H1 (cell line): ENCODE measurements around the gene MT1F. TPM values are rescaled to one million over a fixed set of nuclear protein-coding genes. Genes with fewer than 3 reads are reported as not detected.

ENCODE experiments used
- CREB1 ChIP-seq: IDR thresholded peaks from 2 replicates; pipeline ENCODE4 v1.6.1; 2012; ENCODE audit warnings: inconsistent platforms
- EP300 ChIP-seq, 2 experiments: IDR thresholded peaks; 1 replicate in 1 of 2; 2 replicates in 1 of 2; pipeline ENCODE4 v1.6.1; 2011 to 2012; ENCODE audit warnings: low read depth in 2 of 2, low read length in 2 of 2, mild to moderate bottlenecking in 2 of 2, borderline replicate concordance in 1 of 2, inconsistent platforms in 1 of 2, moderate library complexity in 1 of 2
- KDM4A ChIP-seq: IDR thresholded peaks from one replicate; pipeline ENCODE4 v1.7.1; 2012; ENCODE audit warnings: low read depth, mild to moderate bottlenecking, moderate library complexity, low read length, inconsistent platforms; ENCODE audit not compliant: severe bottlenecking
- RAD21 ChIP-seq, 2 experiments: IDR thresholded peaks in 1 of 2; conservative IDR thresholded peaks in 1 of 2; 2 replicates each; pipeline ENCODE4 v1.6.1; 2011; ENCODE audit warnings: low read depth in 2 of 2, low read length in 2 of 2, improper control_type of control experiment in 1 of 2, inconsistent platforms in 1 of 2, mild to moderate bottlenecking in 1 of 2, moderate library complexity in 1 of 2
- SIX5 ChIP-seq: IDR thresholded peaks from 2 replicates; pipeline ENCODE4 v1.6.1; 2011; ENCODE audit warnings: mild to moderate bottlenecking, low read depth, low read length
- ZNF274 ChIP-seq: IDR thresholded peaks from 2 replicates; pipeline ENCODE4 v1.7.0; 2012; ENCODE audit warnings: low read length, borderline replicate concordance; ENCODE audit errors: extremely low read depth
- polyA plus RNA-seq, 7 experiments: library from polyadenylated mRNA; depleted of rRNA in 3 of 7; stranded (reverse) in 5 of 7; unstranded in 2 of 7; fragments of >200 nt in 5 of 7; fragments of 200-250 nt in 2 of 7; gene quantifications; 1 replicate in 5 of 7; 2 replicates in 1 of 7; 4 replicates in 1 of 7; pipeline versions ENCODE4 v1.2.1 to v1.2.3, GENCODE V29; 2011 to 2013; ENCODE audit warnings: missing spikeins in 2 of 7, mixed read lengths in 2 of 7
- total RNA-seq: library from RNA; stranded (reverse); fragmentation: NEBNext Ultra II Directional; extraction: Animal tissue kit (Norgen Biotek cat#: 25700); gene quantifications from 2 replicates; pipeline ENCODE4 v1.2.1, GENCODE V29; 2021

MT1F gene
- total and polyA plus RNA-seq, 2 of the 8 experiments (the other 6 are each of a cell fraction or from before 2014, with no cell fraction given), result 5.9 to 20.8 TPM

- TF ChIP-seq RAD21 (IDR thresholded peaks at IDR 0.05 in 1 of 2, conservative IDR thresholded peaks at IDR 0.05 in 1 of 2; ENCODE audit: low read depth in 2 of 2, low read length in 2 of 2) (no peak), SIX5 (no peak), EP300 (IDR thresholded peaks at IDR 0.05; ENCODE audit: borderline replicate concordance in 1 of 2, low read depth in 2 of 2, low read length in 2 of 2) (no peak), KDM4A (peak; percentile 69), CREB1 (no peak), ZNF274 (no peak)
- TF ChIP-seq, all 59 proteins: peak for 5
Measured at GRCh38 chr16:56669005-56669839, 11.5 kb downstream of the MT1F start, which contains the start of gene MT1H (continued).
